OCI-LY7 (cell line): ENCODE data around the gene MACIR. TPM values are rescaled to one million over a fixed set of nuclear protein-coding genes. Genes with fewer than 3 reads are reported as not detected.

ENCODE experiments used
- BruUV-seq: library from RNA; stranded (reverse); fragments of 400-500 nt; replicated peaks from 2 replicates; lab custom pipeline; 2021; lab: Mats Ljungman, UMichigan
- CTCF ChIA-PET: fragments of 300-600 bp; sonication (Branson Sonifier 250); formaldehyde crosslinking; loops from one replicate; lab custom pipeline; 2022; ENCODE audit warnings: antibody characterized with exemption; ENCODE audit not compliant: unreplicated experiment; lab: Charles Lee
- POLR2A ChIA-PET: fragments of 300-600 bp; sonication (Branson Sonifier 250); formaldehyde crosslinking; loops from one replicate; lab custom pipeline; 2022; ENCODE audit warnings: antibody characterized with exemption; lab: Charles Lee
- DNase-seq: peaks from one replicate; pipeline ENCODE4 v3.0.0-alpha.2; 2015; ENCODE audit warnings: low spot score
- H2AFZ ChIP-seq: fragments of 200-600 bp; sonication (generic), shearing (Covaris generic); 2 replicates; pipeline ENCODE4 v1.6.1; 2014; ENCODE audit warnings: mild to moderate bottlenecking, antibody characterized with exemption, low read length, moderate library complexity
- H3K27ac ChIP-seq: fragments of 200-600 bp; sonication (generic); 2 replicates; pipeline ENCODE4 v1.5.1; 2014; ENCODE audit warnings: mixed run types, low read depth, mild to moderate bottlenecking, moderate library complexity, low read length, inconsistent platforms; ENCODE audit not compliant: poor library complexity, severe bottlenecking
- H3K36me3 ChIP-seq: fragments of 200-600 bp; sonication (generic); 2 replicates; pipeline ENCODE4 v1.6.1; 2014; ENCODE audit warnings: mild to moderate bottlenecking, antibody characterized with exemption, low read length, moderate library complexity, mixed read lengths; ENCODE audit not compliant: insufficient read depth
- H3K4me1 ChIP-seq: fragments of 200-600 bp; sonication (generic); 2 replicates; pipeline ENCODE4 v1.5.1; 2014; ENCODE audit warnings: mild to moderate bottlenecking, low read length; ENCODE audit not compliant: insufficient read depth, poor library complexity, severe bottlenecking
- H3K4me2 ChIP-seq: fragments of 200-600 bp; sonication (generic); 2 replicates; pipeline ENCODE4 v1.6.1; 2014; ENCODE audit warnings: mild to moderate bottlenecking, low read length
- H3K4me3 ChIP-seq: fragments of 200-600 bp; sonication (generic); 2 replicates; pipeline ENCODE4 v1.5.1; 2014; ENCODE audit warnings: mild to moderate bottlenecking, low read depth, low read length; ENCODE audit not compliant: poor library complexity, severe bottlenecking
- H3K79me2 ChIP-seq: fragments of 200-600 bp; sonication (generic); 2 replicates; pipeline ENCODE4 v1.6.1; 2016; ENCODE audit warnings: low read depth, mild to moderate bottlenecking, low read length, moderate library complexity, mixed read lengths; ENCODE audit not compliant: insufficient read depth
- H3K9me2 ChIP-seq: fragments of 200-600 bp; sonication (generic); 2 replicates; pipeline ENCODE4 v1.6.1; 2016; ENCODE audit warnings: mild to moderate bottlenecking, low read length, mixed read lengths; ENCODE audit not compliant: insufficient read depth
- H3K9me3 ChIP-seq: fragments of 200-600 bp; sonication (generic); 2 replicates; pipeline ENCODE4 v1.6.1; 2014; ENCODE audit warnings: mild to moderate bottlenecking, mixed run types, low read length, mixed read lengths
- H4K20me1 ChIP-seq: fragments of 200-600 bp; sonication (generic); 2 replicates; pipeline ENCODE4 v1.6.1; 2014; ENCODE audit warnings: mild to moderate bottlenecking, antibody characterized with exemption, low read length, moderate library complexity, mixed read lengths; ENCODE audit not compliant: insufficient read depth
- EZH2phosphoT487 ChIP-seq: fragments of 200-600 bp; sonication (generic); IDR thresholded peaks from 2 replicates; pipeline ENCODE4 v1.6.1; 2018; ENCODE audit warnings: low read depth, borderline replicate concordance, mild to moderate bottlenecking, mixed run types, antibody characterized with exemption, low read length, moderate library complexity, mixed read lengths
- intact Hi-C: fragments of 100-400 bp; cut with micrococcal nuclease; formaldehyde crosslinking; loops from one replicate; pipeline ENCODE4 v1.10.0; 2022; ENCODE audit not compliant: unreplicated experiment
- total RNA-seq, 2 experiments: library from RNA; depleted of rRNA in 1 of 2; stranded (reverse); fragments of >200 nt in 1 of 2; shearing (Covaris generic) in 1 of 2; gene quantifications; 2 replicates each; pipeline ENCODE4 v1.2.3, GENCODE V29; 2014 to 2022

MACIR gene
- total RNA-seq, 2 experiments from 2014 or later: 10.9 to 11.7 TPM

GRCh38 chr5:103327893-103328292 lies 69.3 kb downstream of the MACIR start:
- H4K20me1 ChIP-seq: no peaks in the 10 kb centered on the region
- intact Hi-C loops: no loop called here
- H2AFZ ChIP-seq: no peak overlapping the region
- CTCF ChIA-PET: no interaction called here
- H3K36me3 ChIP-seq: no peaks in the 10 kb centered on the region
- no TSS peak for BruUV-seq
- DNase-seq: no peak
- no peaks in the 10 kb centered on the region for H3K9me2 ChIP-seq
- TF ChIP-seq EZH2phosphoT487: no peak
- POLR2A ChIA-PET: no interaction called here
- no peaks in the 10 kb centered on the region for H3K79me2 ChIP-seq
- H3K4me1 ChIP-seq: no peaks in the 10 kb centered on the region
- no peak overlapping the region for H3K4me2 ChIP-seq
- no peaks in the 10 kb centered on the region for H3K9me3 ChIP-seq
- no peak overlapping the region for H3K27ac ChIP-seq
- H3K4me3 ChIP-seq: no peak overlapping the region

Other genes starting within 250 kb of the MACIR start
- gene GIN1, start 138.6 kb upstream of the MACIR start, total RNA-seq (2014; rRNA removed; shearing (Covaris generic)): 3.9 TPM in 2 replicates
- gene GIN1, start 138.6 kb upstream of the MACIR start, total RNA-seq (2022): 5.8 TPM in 2 replicates
- gene PPIP5K2, start 138.5 kb upstream of the MACIR start, total RNA-seq (2014; rRNA removed; shearing (Covaris generic)): 45.5 and 50.3 TPM in 2 replicates
- 80.0 and 91.0 TPM in 2 replicates for gene PPIP5K2, start 138.5 kb upstream of the MACIR start, total RNA-seq (2022)